SHP77 (cell line): ENCODE measurements around the gene IQCK.
"Not testable (repeated sequence)": the region's sequence is repeated elsewhere in the genome, so short reads cannot be mapped to it uniquely, and the experiment has no call there.

Source experiments
- DNase-seq, 2 experiments: peaks; one replicate each; lab custom pipeline; 2025; lab: John Stamatoyannopoulos, UW

Gene IQCK

GRCh38 chr16:19757762-19758595 is 39.9 kb downstream of the IQCK start:
- no peak for DNase-seq

GRCh38 chr16:19760356-19761060 is 42.4 kb downstream of the IQCK start:
- DNase-seq: no peak

GRCh38 chr16:19765860-19766553 is 47.9 kb downstream of the IQCK start:
- DNase-seq: no peak

GRCh38 chr16:19766554-19766884 is 48.4 kb downstream of the IQCK start:
- no peak for DNase-seq

GRCh38 chr16:19766988-19767387 is 48.9 kb downstream of the IQCK start:
- DNase-seq: no peak

- DNase-seq: no peak
Observed at GRCh38 chr16:19767497-19767896, 49.4 kb downstream of the IQCK start.

GRCh38 chr16:19769239-19769638 is 51.2 kb downstream of the IQCK start:
- no peak for DNase-seq

GRCh38 chr16:19771040-19771439 is 53.0 kb downstream of the IQCK start:
- DNase-seq: no peak

GRCh38 chr16:19771796-19772195 is 53.7 kb downstream of the IQCK start:
- no peak for DNase-seq

GRCh38 chr16:19774024-19774423 is 56.0 kb downstream of the IQCK start:
- DNase-seq: no peak

GRCh38 chr16:19776147-19776546 is 58.1 kb downstream of the IQCK start:
- no peak for DNase-seq

- no peak for DNase-seq
Observed at GRCh38 chr16:19776565-19776964, 58.5 kb downstream of the IQCK start.

GRCh38 chr16:19780321-19780720 is 62.2 kb downstream of the IQCK start:
- no peak for DNase-seq

GRCh38 chr16:19781226-19781625 is 63.2 kb downstream of the IQCK start:
- no peak for DNase-seq

GRCh38 chr16:19783363-19784182 is 65.5 kb downstream of the IQCK start:
- DNase-seq: no peak

- DNase-seq: no peak
Observed at GRCh38 chr16:19784183-19784736, 66.2 kb downstream of the IQCK start.

GRCh38 chr16:19785081-19785480 is 67.0 kb downstream of the IQCK start:
- DNase-seq: no peak

GRCh38 chr16:19785512-19786130 is 67.5 kb downstream of the IQCK start:
- DNase-seq: no peak

- not testable (repeated sequence) for DNase-seq
Observed at GRCh38 chr16:19801369-19801768, 83.3 kb downstream of the IQCK start.

- not testable (repeated sequence) for DNase-seq
Observed at GRCh38 chr16:19801824-19802223, 83.8 kb downstream of the IQCK start.

GRCh38 chr16:19802612-19803011 is 84.5 kb downstream of the IQCK start:
- DNase-seq: no peak
